ENCODE data around the gene ADRA2C. TPM values are rescaled to one million over a fixed set of nuclear protein-coding genes. Genes with fewer than 3 reads are reported as not detected.

ADRA2C gene
- total RNA-seq, 1 experiment from 2014 or later = 28.1 TPM

- CTCF ChIA-PET = interaction anchor here (0.8 to 1.7 kb wide), 4 partner anchors 11 to 98 kb away, joined by 3 to 4 read pairs (median 4); partner anchors contain the start of gene ADRA2C
Measured at GRCh38 chr4:3781997-3782930, 16.1 kb downstream of the ADRA2C start.

DNA sequence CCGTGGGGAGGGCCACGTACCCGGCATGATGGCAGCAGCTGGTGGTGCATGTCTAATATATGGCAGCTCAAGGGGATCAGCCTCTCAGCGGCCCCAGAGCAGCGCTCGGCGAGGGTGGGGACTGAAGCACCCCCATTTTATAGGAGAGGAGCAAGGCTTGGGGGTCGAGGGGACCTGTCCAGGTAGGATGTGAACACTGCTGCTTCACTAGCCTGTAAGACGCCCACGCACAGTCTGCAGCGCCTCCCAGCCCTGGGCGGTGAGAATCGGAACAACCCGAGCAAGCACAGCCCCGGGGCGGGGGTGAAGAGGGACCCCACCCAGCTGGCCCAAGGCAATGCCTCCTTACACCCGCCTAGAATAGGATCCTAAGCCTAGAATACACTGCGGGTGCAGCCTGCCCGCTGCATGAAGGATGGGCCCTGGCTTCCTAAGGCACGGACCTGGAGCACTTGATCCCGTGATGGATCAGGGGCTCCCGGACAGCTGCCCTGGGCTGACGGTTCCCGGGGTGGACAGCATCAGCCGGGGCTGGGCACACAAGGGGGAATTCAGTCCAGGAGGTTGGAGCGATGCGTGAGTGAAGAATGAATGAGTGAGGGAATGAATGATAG lies 17.6 kb downstream of the ADRA2C start:
- H3K27me3 ChIP-seq (ENCODE audit: insufficient read depth, low read length) = no peaks in the 10 kb centered on the region
- H3K4me2 ChIP-seq (ENCODE audit: low read length) = peak overlapping the region; percentile 74
- peak overlapping the region; percentile 4 to 6; a peak in 3 of 4 replicates for H3K4me3 ChIP-seq (replicated peaks in 1 of 2; ENCODE audit: low read depth in 1 of 2, low read length in 2 of 2)
- ChIA-PET POLR2A (no interaction called here), CTCF (interaction anchor here (0.7 to 1.7 kb wide), 5 partner anchors 9 to 438 kb away, joined by 3 to 4 read pairs (median 4); partner anchors contain the start of gene ADRA2C), RAD21 (ENCODE audit: low non-redundant PET in 1 of 2, low total read pairs in 2 of 2, uncharacterized antibody in 2 of 2, unreplicated experiment in 2 of 2) (interaction anchor here (0.7 to 1.6 kb wide), 4 partner anchors 39 to 303 kb away, joined by 3 to 6 read pairs (median 4); no protein-coding TSS in a partner anchor)
- no peak overlapping the region for H3K9ac ChIP-seq (ENCODE audit: low read length)
- no peaks in the 10 kb centered on the region for H4K20me1 ChIP-seq (ENCODE audit: insufficient read depth)
- H3K9me2 ChIP-seq (ENCODE audit: insufficient read depth) = no peaks in the 10 kb centered on the region
- DNase-seq (ENCODE audit: low read depth, low spot score) = no peak
- BruUV-seq (replicated peaks) = no TSS peak
- peak overlapping the region; percentile 81 for H2AFZ ChIP-seq (ENCODE audit: low read depth, low read length, poor library complexity, severe bottlenecking)
- TF ChIP-seq, protein P1, sequence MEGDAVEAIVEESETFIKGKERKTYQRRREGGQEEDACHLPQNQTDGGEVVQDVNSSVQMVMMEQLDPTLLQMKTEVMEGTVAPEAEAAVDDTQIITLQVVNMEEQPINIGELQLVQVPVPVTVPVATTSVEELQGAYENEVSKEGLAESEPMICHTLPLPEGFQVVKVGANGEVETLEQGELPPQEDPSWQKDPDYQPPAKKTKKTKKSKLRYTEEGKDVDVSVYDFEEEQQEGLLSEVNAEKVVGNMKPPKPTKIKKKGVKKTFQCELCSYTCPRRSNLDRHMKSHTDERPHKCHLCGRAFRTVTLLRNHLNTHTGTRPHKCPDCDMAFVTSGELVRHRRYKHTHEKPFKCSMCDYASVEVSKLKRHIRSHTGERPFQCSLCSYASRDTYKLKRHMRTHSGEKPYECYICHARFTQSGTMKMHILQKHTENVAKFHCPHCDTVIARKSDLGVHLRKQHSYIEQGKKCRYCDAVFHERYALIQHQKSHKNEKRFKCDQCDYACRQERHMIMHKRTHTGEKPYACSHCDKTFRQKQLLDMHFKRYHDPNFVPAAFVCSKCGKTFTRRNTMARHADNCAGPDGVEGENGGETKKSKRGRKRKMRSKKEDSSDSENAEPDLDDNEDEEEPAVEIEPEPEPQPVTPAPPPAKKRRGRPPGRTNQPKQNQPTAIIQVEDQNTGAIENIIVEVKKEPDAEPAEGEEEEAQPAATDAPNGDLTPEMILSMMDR (IDR thresholded peaks at IDR 0.05 in 2 of 3, conservative IDR thresholded peaks at IDR 0.05 in 1 of 3; ENCODE audit: borderline replicate concordance in 1 of 3, insufficient read depth in 1 of 3, low read depth in 2 of 3, low read length in 2 of 3) = peak in 2 of 3 experiments; percentile 77 to 79; a peak in 4 of 6 replicates
- TF ChIP-seq ZNF274 (IDR thresholded peaks at IDR 0.05; ENCODE audit: low read depth, low read length) = no peak
- no peak for TF ChIP-seq RAD21 (IDR thresholded peaks at IDR 0.05; ENCODE audit: low read depth)
- no peaks in the 10 kb centered on the region for H3K36me3 ChIP-seq (ENCODE audit: control insufficient read depth in 1 of 2, insufficient read depth in 2 of 2, low read length in 2 of 2)
- H3K27ac ChIP-seq (ENCODE audit: low read depth, low read length) = peak overlapping the region; percentile 20; the same call in 1 of the 2 replicates
- no peaks in the 10 kb centered on the region for H3K79me2 ChIP-seq (ENCODE audit: insufficient read depth, low read length)
- H3K9me3 ChIP-seq (ENCODE audit: control insufficient read depth in 1 of 2, insufficient read depth in 1 of 2, low read depth in 1 of 2, low read length in 2 of 2) = no peaks in the 10 kb centered on the region
- peaks cover 62 to 67% of the 10 kb centered on the region in 2 experiments for H3K4me1 ChIP-seq (ENCODE audit: control insufficient read depth in 1 of 2, insufficient read depth in 2 of 2, low read length in 2 of 2)
- ATAC-seq = peak; percentile 77
- intact Hi-C loops (cut with micrococcal nuclease) = loop anchor here (2.0 kb wide), 1 partner anchor 437 kb away; no protein-coding TSS in a partner anchor

More at GRCh38 chr4:3781997-3782930, 16.1 kb downstream of the ADRA2C start:
- Histone ChIP-seq H3K36me3 (ENCODE audit: control insufficient read depth in 1 of 2, insufficient read depth in 2 of 2, low read length in 2 of 2) (no peaks in the 10 kb centered on the region), H3K9me3 (ENCODE audit: control insufficient read depth in 1 of 2, insufficient read depth in 1 of 2, low read depth in 1 of 2, low read length in 2 of 2) (no peaks in the 10 kb centered on the region), H3K79me2 (ENCODE audit: insufficient read depth, low read length) (no peaks in the 10 kb centered on the region), H3K9ac (ENCODE audit: low read length) (no peak overlapping the region), H3K9me2 (ENCODE audit: insufficient read depth) (no peaks in the 10 kb centered on the region), H4K20me1 (ENCODE audit: insufficient read depth) (no peaks in the 10 kb centered on the region), H3K27me3 (ENCODE audit: insufficient read depth, low read length) (no peaks in the 10 kb centered on the region), H3K4me3 (replicated peaks in 1 of 2; ENCODE audit: low read depth in 1 of 2, low read length in 2 of 2) (no peak overlapping the region), H2AFZ (ENCODE audit: low read depth, low read length, poor library complexity, severe bottlenecking) (no peak overlapping the region), H3K4me1 (ENCODE audit: control insufficient read depth in 1 of 2, insufficient read depth in 2 of 2, low read length in 2 of 2) (peaks cover 62 to 67% of the 10 kb centered on the region in 2 experiments), H3K4me2 (ENCODE audit: low read length) (no peak overlapping the region; the same call in 1 of the 2 replicates), H3K27ac (ENCODE audit: low read depth, low read length) (peak overlapping the region; percentile 34; the same call in 1 of the 2 replicates)
- DNase-seq (ENCODE audit: low read depth, low spot score) (no peak), ATAC-seq (no peak)
- intact Hi-C loops (cut with micrococcal nuclease) = no loop called here
- ChIA-PET RAD21 (ENCODE audit: low non-redundant PET in 1 of 2, low total read pairs in 2 of 2, uncharacterized antibody in 2 of 2, unreplicated experiment in 2 of 2) (no interaction called here), POLR2A (no interaction called here)
- TF ChIP-seq EZH2 (IDR thresholded peaks at IDR 0.05) (no peak), ELF1 (IDR thresholded peaks at IDR 0.05; ENCODE audit: borderline replicate concordance, low read depth) (no peak)
- BruUV-seq (replicated peaks) = no TSS peak

All from HCT116 (cell line).